Medulla oblongata (tissue), 1 donor: Measurements from ENCODE around the gene SLC4A8.

ENCODE experiments used
- DNase-seq: peaks from one replicate; pipeline ENCODE4 v3.0.0-alpha.2; 2015; ENCODE audit errors: extremely low spot score

The SLC4A8 gene

DNA sequence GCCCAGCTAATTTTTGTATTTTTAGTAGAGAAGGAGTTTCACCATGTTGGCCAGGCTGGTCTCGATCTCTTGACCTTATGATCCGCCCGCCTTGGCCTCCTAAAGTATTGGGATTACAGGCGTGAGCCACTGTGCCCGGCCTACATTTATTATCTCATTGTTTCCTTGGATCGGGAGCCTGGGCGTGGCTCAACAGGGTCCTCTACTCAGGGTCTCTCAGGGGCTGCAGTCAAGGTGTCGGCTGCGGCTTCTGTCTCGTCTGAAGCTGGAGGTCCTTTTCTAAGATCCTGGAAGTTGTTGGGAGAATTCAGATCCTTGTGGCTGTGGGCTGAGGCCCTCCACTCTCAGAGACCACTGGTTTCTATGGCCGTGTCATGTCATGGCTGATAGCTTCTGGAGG, 100.9 kb downstream of the SLC4A8 start:
- no peak for DNase-seq

DNA sequence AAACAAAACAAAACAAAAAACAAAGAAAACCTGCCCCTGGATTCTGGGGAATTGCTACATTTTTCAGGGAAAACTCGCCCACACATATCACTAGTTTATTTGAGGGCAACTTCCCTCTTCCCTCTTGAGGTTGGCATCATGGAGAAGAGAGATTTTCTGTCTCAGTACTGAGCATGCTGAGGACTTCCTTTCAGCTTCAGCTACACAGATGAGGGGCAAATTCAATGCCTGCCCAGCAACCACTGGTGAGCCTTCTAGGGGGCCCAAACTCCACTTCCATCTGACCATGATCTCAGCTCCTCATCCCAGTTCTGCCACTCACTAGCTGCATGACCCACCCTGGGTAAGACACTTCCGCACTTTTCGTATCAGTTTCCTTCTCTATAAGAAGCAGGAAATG, 103.3 kb downstream of the SLC4A8 start:
- DNase-seq: no peak

DNA sequence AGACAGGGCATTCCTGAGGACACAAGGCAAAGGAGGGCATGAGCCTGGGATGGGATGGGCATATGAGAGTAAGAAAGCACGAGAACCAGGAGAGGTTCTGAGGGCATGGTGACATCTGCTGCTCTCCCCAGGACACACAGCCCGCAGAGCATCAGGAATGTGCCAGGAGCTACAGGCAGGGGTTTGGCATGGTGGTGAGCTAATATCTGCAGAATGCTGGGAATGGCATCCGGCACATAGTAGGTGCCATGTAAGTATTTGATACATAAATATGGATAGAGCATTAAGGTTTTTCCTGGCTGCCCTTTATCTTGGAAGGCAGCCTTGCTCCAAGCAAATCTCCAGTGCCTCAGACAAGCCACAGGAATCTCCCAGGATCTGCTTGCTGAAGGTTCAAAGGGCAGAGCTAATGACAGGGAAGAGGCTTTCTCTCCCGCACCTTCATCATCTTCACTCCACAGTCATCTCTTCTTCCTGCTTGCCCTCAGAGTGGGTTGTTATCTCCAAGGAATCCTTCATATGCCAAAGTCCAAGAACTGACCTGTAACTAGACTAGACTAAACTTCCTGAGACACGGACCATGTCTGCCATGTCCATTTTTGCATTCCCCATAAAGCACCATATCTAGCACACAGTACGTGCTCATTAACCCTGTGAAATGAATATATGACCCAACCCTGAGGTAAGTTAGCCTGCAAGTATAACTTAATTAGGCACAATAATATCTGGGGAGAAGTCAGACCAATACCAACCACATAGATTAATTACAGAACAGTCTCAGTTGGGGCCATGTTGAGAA, 104.4 kb downstream of the SLC4A8 start:
- no peak for DNase-seq

DNA sequence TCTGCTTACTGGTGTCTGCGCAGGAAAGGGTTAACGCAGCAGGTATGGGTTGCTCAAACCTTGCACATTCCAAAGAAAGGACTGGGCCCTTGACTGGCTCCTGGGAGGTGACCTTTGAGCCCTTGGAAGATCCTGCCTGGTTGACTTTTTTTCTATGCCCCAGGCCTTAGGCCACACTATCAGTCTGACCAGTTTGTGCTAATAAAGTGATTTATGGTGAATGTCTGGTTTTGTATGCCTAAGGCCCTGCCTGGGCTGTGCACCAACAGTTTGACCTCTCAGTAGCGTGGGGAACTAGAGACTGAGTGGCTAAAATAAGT, 105.0 kb downstream of the SLC4A8 start:
- DNase-seq: no peak

DNA sequence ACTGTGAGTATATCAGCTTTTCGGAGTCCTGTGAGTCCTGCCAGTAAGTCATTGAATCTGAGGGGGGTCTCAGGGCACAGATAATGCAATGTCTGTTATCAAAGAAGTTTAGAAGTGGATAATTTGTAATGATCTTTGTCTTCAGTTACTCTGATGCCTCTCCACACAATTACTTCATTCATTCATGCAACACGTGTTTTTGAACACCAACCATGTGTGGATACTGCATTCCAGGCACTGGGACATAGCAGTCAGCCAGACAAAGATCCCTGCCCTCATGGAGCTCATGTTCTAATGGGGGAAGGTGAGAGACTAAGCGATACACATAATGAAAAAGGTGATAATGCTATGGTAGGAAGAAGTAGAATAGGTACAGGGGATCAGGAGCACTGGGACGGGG, 105.6 kb downstream of the SLC4A8 start:
- no peak for DNase-seq

DNA sequence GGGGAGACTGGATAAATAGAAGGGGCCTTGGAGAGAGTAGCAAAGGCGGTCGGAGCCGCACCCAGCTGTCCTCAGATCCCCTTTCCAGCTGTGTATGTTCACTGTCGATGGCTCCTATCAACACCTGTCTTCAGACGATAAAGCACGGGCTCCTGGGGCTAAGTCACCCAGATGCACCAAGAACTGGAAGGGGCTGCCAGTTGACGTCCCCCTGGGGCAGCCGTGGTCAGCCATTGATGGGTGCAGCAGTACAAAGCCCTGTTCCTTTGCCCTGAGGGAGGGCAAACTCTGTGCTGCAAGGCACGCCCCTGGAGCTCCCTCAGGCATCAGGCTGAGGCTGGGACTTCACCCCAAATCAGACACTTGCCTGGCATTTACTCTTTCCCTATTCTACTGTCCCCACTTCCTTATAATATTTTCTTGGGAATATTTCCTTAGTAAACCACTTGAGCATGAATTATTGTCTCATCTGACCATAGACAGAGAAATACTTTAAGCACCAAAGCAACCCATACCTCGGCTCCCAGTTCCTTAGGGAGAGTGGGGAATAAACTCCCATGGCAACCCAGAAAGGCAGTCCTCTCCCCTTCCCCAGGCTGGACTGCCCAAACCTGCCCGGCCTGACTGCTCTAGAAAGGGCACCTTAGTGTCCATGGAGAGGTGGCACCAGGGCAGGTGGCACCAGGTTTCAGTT, 106.8 kb downstream of the SLC4A8 start:
- no peak for DNase-seq

DNA sequence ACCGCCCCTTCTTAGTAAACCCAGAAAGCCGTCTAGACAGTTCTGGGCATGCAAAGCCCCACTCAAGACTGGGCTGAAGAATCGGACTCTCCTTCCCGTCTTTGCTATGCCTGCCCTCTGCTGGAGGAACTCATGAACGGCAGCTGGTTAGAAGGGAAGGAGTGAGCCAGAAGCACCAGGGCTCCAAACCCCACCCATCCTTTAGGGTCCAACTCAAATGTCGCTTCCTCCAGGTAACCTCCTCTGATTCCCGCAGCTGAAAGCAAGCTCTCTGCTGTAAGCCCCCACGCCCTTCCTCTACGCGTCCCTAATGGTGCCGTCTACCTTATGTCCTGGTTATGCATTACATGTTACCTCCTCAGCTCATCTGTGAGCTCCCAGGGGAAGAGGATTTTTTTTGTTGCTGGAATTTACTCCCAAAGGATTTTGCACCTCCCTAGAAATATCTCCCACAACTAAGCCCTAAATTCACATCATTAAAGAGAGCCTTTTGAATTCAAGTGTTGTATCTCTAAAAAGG, 107.4 kb downstream of the SLC4A8 start:
- DNase-seq: peak; percentile 90

DNA sequence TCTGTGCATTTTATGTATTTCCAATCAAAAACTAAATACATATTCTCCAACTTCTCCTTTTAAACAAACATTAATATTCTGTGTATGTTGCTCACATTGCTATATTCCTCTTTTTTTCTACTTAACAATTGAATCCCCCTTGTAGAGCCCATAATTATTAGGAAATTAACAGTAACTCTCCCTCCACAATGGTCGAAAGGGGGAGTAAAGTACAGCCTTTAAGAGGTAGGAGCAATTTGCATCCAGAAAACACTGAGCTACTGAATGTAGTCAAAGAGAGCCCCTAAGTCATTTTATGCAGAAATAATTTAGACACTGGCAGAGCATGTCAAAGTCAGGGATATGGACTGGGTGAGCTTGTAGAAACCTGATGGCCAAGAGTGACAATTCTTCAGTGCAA, 109.2 kb downstream of the SLC4A8 start:
- DNase-seq: no peak

DNA sequence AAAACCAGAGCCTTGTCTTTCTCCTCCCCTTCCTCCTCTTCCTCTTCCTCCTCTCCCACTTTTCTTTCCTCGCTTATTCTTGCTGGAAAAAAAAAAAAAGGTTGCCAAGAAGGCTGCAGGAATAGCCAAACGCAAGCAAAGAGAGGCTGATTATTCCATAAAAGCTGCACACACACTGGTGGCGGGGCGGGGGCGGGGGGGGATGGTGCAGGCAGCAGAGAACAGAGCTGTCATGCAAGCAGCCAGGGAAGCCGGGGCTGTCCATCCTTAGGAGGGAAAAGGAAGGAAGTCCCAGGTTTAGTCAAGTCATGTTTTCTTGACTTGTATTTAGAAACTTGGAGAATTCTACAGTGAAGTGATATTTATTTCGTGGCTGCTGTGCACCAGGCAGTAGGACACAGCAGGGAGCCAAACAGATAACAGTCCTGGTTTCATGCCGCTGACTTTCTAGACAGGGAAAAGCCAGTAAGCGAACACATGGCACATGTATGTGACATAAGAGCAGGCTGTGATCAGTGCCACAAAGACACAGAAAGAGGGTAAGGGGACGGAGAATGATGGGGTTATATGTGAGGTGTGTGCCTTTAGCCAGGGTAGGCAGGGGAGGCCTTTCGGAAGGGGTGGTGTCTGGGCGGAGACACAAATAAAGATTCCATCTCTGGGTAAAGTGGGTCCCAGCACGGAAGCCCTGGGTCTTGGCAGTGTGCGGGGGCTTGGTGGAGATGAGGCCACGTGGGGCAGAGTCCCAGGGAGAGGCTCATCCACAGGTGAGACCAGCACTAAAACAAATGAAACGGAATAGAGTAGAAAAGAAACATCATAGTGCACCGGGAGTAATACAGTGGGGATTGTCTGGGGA, 109.8 kb downstream of the SLC4A8 start:
- DNase-seq: no peak

DNA sequence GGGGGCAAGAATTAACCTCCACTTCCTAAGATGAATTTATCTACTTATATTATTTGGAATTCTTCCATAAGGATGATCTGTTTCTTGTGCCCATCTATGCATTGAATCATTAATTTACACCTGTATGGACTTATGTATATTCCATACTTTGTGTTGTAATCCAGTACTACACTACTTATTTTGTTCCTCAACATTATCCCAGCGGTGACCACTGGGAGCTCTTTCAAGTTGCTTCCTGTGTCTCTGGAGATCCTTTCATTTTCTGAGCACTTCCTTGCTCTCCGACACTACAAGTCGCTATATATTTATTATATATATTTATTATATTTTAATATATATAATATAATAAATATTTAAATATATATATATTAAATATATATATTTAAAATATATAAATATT, 111.5 kb downstream of the SLC4A8 start:
- DNase-seq: no peak

DNA sequence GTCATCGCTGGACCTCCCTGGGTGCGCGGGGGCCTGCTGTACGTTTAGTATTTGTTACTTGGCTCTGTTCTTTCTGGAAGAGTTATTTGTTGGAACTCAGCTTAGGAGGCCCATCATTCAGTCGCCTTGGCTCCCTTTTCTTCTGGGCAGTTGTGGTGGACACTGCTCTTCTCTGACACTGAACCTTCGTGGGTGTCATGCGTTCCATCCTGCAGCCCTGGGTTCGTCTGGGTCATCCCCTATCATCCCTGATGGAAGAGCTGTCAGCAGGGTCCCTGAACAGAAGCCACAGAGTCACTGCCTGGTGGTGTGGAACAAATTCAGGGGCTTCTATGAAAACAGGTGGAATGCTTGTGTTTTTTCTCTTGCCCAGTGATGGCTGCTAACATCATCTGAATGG, 113.5 kb downstream of the SLC4A8 start:
- DNase-seq: no peak

DNA sequence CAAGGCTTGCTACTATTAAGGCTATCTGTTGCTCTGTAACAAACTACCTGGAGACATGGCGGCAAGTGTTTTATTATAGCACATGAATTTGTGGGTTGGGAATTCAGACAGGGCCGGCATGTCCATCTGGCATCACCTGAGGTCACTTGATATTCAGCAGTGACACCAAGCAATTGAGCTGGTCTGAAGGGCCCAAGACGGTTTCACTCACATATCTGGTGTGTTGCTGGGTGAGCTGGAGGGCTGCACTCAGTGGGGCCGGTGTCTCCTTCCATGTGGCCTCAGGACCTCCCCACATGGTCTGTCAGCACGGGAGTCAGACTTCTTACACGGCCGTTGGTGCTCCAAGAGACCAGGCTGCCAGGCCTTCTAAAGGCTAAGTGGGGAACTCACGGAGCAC, 114.0 kb downstream of the SLC4A8 start:
- DNase-seq: no peak

DNA sequence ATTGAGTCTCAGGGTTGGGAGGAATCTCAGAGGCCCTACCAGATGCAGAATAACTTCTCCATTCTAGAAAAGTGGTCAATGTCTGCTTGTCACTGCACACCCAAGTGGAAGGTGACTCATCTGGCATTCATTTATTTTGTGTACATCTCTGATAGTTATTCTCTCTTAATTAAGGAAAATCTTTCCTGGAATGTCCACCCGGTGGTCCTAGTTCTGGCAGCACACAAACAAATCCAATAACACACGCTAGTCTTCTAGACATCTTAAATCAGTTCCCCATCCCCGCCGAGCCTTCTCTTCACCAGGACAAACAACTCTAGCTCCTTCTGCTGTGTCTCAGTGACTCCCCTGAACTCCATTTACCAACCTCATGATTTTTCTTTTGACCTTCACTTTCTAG, 116.4 kb downstream of the SLC4A8 start:
- DNase-seq: no peak

DNA sequence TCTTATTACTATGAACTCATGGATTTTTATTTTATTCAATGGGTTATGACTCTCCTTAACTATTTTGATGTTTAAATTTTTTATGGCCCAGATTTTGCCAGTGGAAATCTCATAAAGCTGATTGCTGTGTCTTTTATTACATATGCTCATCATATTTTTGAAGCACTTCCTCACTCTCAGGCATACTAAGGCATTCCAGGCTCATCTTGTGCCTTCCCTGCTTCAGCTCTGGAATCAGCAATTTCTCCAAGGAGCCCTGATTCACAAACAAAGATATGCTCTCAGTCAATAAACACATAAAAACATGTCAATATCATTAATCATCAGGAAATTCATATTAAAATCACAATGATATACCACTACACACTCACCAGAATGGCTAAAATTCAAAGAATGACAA, 121.5 kb downstream of the SLC4A8 start:
- no peak for DNase-seq

DNA sequence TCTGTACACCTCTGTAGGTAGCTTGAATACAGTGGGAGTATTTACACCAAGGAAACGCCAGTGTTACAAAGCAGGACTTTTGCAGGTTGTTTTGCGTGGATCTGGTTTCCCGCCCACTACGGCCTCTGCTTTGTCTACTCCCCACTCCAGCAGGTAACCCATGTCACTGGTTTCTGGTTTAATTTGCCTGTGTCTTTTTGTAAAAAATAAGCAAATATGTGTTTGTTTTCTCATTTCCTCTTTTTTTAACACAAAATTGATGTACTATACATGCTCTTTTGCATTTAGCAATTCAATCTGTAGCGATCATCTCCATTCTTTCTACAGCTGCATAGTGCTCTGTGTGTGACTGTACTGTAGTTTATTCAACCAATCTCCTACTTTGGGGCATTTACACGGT, 123.0 kb downstream of the SLC4A8 start:
- no peak for DNase-seq

DNA sequence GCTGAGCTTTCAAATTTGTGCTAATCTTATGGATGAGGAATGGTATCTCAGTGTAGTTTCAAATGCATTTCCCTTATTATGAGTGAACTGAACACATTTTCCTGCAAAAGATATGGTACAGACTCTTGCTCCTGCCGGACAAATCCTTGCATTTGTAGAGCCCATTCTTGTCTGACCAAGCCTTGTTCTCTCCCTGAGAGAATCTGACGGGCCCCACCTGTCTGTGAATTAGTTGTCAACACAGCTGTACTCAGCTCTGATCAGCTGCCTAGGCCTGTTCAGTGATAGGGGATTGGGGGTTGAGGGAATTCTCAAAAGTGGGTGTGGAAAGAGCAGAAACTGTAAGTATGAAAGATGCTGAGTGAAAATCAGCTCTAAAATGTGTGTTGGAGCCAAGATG, 123.6 kb downstream of the SLC4A8 start:
- DNase-seq: no peak

DNA sequence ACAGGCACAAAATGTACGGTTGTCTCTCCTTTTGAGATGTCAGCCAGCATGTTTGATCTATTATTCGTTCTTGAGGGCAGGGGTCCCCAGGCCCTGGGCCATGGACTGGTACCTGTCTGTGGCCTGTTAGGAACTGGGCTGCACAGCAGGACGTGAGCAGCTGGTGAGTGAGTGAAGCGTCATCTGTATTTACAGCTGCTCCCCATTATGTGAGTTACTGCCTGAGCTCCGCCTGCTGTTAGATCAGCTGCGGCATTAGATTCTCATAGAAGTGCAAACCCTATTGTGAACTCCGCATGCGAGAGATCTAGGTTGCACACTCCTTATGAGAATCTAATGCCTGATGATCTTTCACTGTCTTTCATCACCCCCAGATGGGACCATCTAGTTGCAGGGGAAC, 125.0 kb downstream of the SLC4A8 start:
- DNase-seq: no peak
